ENCODE measurements around the gene PFN1. TPM values are rescaled to one million over a fixed set of nuclear protein-coding genes. Genes with fewer than 3 reads are reported as not detected.
A peak's percentile ranks its signal among the peaks of the same experiment; 100 is the strongest.

The PFN1 gene
- total and polyA plus RNA-seq, 4 experiments from 2014 or later: 560 to 2,605 (median 1,406) TPM

DNA sequence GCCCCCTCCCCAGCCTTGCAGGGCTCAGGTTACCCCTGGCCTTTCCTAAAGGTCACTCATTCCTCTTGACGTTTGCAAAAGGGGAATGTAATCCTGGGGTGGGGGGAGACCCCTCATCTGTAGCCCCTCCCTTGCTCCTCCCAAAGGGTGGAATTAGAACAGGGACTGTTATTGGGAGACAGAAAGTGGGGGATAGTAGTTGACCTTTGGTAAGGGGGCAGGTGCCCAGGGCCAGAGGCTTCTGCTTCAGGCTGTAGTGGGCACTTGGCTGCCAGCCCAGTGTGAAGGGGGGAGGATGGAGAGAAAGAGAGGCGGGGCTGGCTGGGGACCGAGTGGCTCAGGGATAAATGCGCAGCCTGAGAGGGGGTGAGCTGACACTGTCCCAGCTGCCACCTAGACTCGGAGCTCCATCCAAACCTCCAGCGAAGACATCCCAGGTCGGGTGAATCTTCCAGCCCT, 2.4 kb upstream of the PFN1 start, which contains the start of gene ENO3:
TSS of gene ENO3 (plus strand) at position 374 of the 459 bp plus-strand sequence. CDS start 711 bp downstream, outside the sequence.
- H3K9me3 ChIP-seq (ENCODE audit: control insufficient read depth in 1 of 2, low read length in 2 of 2): no peaks in the 10 kb centered on the region
- H3K36me3 ChIP-seq (ENCODE audit: insufficient read depth, low read length): peaks cover 15% of the 10 kb centered on the region
- H3K27ac Mint-ChIP-seq: peak within 1 kb of the TSS; percentile 84 to 93 (median 91)
- H3K36me3 Mint-ChIP-seq: peaks cover 15 to 22% of the 10 kb centered on the region in 2 donors
- H3K4me3 ChIP-seq (ENCODE audit: low read length in 2 of 2): peak within 1 kb of the TSS in 1 of 2 donors; percentile 94
- peak within 1 kb of the TSS; percentile 94 for H3K27ac ChIP-seq (ENCODE audit: low read depth, low read length)
- peak within 1 kb of the TSS; percentile 80 to 87 (median 83) for H3K4me3 Mint-ChIP-seq
- ChIA-PET CTCF (ENCODE audit: partially characterized antibody) (interaction anchor here (1.0 to 3.1 kb wide), 5 partner anchors 10 to 41 kb away, joined by 3 to 11 read pairs (median 8); partner anchors contain the start of genes RNF167 and SPAG7), POLR2A (ENCODE audit: partially characterized antibody) (interaction anchor here (0.9 to 25.3 kb wide), 6 partner anchors 11 to 807 kb away, joined by 4 to 973 read pairs (median 6); partner anchors contain the start of genes CAMTA2, CYB5D2, INCA1 and KIF1C)
- peaks cover 7 to 48% (median 22%) of the 10 kb centered on the region in 4 donors for H3K4me1 Mint-ChIP-seq
- no peaks in the 10 kb centered on the region for H3K27me3 Mint-ChIP-seq
- DNase-seq: no peak
- H3K27me3 ChIP-seq (ENCODE audit: insufficient read depth, low read length): no peaks in the 10 kb centered on the region
- H3K9me3 Mint-ChIP-seq: peaks cover 0 to 2% (median 0%) of the 10 kb centered on the region in 8 donors
- intact Hi-C loops (cut with micrococcal nuclease): no loop called here
- peaks cover 24% of the 10 kb centered on the region for H3K4me1 ChIP-seq (ENCODE audit: insufficient read depth, low read length)

DNA sequence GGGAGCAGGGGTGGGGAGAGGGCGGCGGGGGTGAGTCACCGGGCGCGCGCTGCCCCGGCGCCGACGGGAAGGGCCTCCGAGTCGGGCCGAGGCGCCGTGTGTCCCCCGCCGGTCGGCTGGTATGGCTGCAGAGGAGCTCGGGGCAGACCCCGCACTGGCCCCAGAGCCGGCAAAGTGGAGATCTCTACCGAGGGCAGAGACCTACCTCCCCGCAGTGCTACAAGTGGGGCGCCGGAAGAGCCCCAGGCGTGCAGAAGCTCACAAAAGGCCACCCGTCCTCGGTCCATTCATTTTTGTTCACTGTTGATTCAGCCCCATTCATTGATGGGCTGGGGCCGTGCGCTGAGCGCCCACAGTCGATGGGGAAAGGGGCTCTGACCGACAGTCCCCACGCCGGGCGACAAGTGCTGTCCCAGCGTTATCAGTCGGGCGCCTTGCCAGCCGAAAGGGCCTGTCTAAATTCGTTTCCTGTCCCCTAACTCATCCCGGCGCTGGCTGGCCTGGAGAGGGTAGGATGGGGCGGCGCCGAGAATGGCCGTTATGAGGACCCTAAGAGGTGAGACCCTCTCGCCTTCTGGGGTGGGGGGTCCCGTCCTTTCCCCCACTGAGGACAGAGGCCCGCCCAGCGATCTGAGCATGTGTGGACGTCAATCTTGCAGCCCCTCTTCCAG, 1.9 kb upstream of the PFN1 start:
- ChIA-PET POLR2A (ENCODE audit: partially characterized antibody) (interaction anchor here (0.9 to 25.3 kb wide), 6 partner anchors 11 to 807 kb away, joined by 4 to 973 read pairs (median 6); partner anchors contain the start of genes CAMTA2, CYB5D2, INCA1 and KIF1C), CTCF (ENCODE audit: partially characterized antibody) (interaction anchor here (0.9 to 3.1 kb wide), 5 partner anchors 13 to 41 kb away, joined by 3 to 11 read pairs (median 8); partner anchors contain the start of gene SPAG7)
- no peaks in the 10 kb centered on the region for H3K27me3 Mint-ChIP-seq
- H3K36me3 ChIP-seq (ENCODE audit: insufficient read depth, low read length): peaks cover 21% of the 10 kb centered on the region
- intact Hi-C loops (cut with micrococcal nuclease): no loop called here
- H3K4me3 ChIP-seq (ENCODE audit: low read length in 2 of 2): peak overlapping the region in 1 of 2 donors; percentile 94
- H3K4me3 Mint-ChIP-seq: peak overlapping the region; percentile 80 to 87 (median 83)
- H3K27me3 ChIP-seq (ENCODE audit: insufficient read depth, low read length): no peaks in the 10 kb centered on the region
- peaks cover 30% of the 10 kb centered on the region for H3K4me1 ChIP-seq (ENCODE audit: insufficient read depth, low read length)
- H3K36me3 Mint-ChIP-seq: peaks cover 20 to 27% of the 10 kb centered on the region in 2 donors
- H3K9me3 ChIP-seq (ENCODE audit: control insufficient read depth in 1 of 2, low read length in 2 of 2): no peaks in the 10 kb centered on the region
- peak overlapping the region; percentile 84 to 93 (median 91) for H3K27ac Mint-ChIP-seq
- peaks cover 0 to 2% (median 0%) of the 10 kb centered on the region in 8 donors for H3K9me3 Mint-ChIP-seq
- peak in 2 of 5 donors; percentile 35 for DNase-seq
- peaks cover 13 to 54% (median 27%) of the 10 kb centered on the region in 4 donors for H3K4me1 Mint-ChIP-seq
- peak overlapping the region; percentile 94 for H3K27ac ChIP-seq (ENCODE audit: low read depth, low read length)

DNA sequence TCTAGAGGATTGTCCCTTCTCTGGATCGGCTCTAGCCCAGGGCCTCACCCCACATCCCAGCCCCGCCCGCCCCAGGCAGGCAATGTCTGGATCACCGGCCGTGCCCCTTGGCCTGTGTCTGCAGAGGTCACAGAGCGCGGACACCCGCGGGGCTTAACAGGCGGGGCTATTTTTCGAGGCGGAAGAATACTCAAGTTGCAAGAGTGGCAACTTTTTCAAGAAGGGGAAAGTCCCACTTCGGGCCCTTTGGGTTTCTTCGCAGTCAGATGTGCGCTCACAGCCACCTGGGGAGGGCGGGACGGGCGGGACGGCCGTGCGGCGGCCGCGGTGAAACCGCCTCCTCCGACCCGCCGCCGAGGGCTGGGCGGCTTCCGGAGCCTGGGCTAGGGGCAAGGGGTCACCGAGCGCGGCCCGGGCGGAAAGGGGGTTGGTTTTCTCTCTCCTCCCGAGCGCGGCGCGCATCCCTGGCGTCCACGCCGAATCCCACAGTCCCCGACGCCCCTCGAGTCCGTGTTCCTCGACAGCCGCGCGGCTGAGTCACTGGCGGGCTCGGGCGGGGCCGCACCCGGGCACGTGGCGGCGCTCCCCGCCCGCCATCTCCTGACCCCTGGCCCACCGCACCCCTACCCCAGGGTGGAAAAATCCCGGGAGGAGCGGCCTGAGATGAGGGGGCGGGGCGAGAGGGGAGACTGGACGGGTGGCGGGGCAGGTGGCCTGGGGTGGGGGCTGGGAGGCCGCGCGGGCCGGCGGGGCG, 1.2 kb upstream of the PFN1 start:
- no peaks in the 10 kb centered on the region for H3K9me3 ChIP-seq (ENCODE audit: control insufficient read depth in 1 of 2, low read length in 2 of 2)
- no peaks in the 10 kb centered on the region for H3K27me3 ChIP-seq (ENCODE audit: insufficient read depth, low read length)
- H3K4me1 Mint-ChIP-seq: peaks cover 20 to 61% (median 34%) of the 10 kb centered on the region in 4 donors
- peak overlapping the region; percentile 94 for H3K27ac ChIP-seq (ENCODE audit: low read depth, low read length)
- H3K36me3 ChIP-seq (ENCODE audit: insufficient read depth, low read length): peaks cover 27% of the 10 kb centered on the region
- peak overlapping the region in 1 of 2 donors; percentile 94 for H3K4me3 ChIP-seq (ENCODE audit: low read length in 2 of 2)
- ChIA-PET CTCF (ENCODE audit: partially characterized antibody) (interaction anchor here (0.9 to 2.9 kb wide), 3 partner anchors 16 to 18 kb away, joined by 3 to 15 read pairs (median 5); partner anchors contain the start of gene SPAG7), POLR2A (ENCODE audit: partially characterized antibody) (interaction anchor here (0.7 to 25.3 kb wide), 16 partner anchors 10 to 164 kb away, joined by 3 to 973 read pairs (median 6); partner anchors contain the start of genes CAMTA2, CHRNE, GP1BA and INCA1)
- peak overlapping the region; percentile 85 to 100 (median 99) for H3K4me3 Mint-ChIP-seq
- peak overlapping the region; percentile 84 to 95 (median 91) for H3K27ac Mint-ChIP-seq
- peak; percentile 81 to 89 (median 82) for DNase-seq
- no peaks in the 10 kb centered on the region for H3K27me3 Mint-ChIP-seq
- H3K9me3 Mint-ChIP-seq: peaks cover 0 to 2% (median 0%) of the 10 kb centered on the region in 8 donors
- H3K4me1 ChIP-seq (ENCODE audit: insufficient read depth, low read length): peaks cover 37% of the 10 kb centered on the region
- H3K36me3 Mint-ChIP-seq: peaks cover 25 to 35% of the 10 kb centered on the region in 2 donors
- intact Hi-C loops (cut with micrococcal nuclease): loop anchor here (1.0 to 2.0 kb wide), 2 partner anchors 18 to 239 kb away; partner anchors contain the start of genes ARRB2 and SPAG7

DNA sequence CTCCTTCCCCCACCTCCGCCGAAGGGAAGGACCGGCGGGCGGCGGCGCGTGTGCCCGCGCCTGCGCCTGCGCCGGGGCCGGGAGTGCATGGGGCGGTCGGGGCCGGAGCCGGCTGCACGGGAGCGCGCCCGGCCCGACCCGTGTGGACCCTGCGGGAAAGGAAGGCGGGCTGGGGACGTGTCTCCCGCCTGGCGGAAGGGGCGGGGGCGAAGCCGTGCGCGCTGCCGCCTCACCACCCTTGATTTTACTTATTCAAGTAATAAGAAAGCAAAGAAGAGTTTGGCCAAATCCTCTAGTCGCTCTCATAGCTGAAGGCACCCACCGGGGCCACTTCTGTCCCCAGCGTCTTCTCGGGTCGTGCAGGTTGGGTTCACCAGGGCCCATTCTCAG, 596 bp upstream of the PFN1 start:
- intact Hi-C loops (cut with micrococcal nuclease): loop anchor here (1.0 to 2.0 kb wide), 4 partner anchors 9 to 238 kb away; partner anchors contain the start of genes ARRB2, INCA1, KIF1C and RNF167
- H3K9me3 Mint-ChIP-seq: peaks cover 0 to 2% (median 0%) of the 10 kb centered on the region in 8 donors
- H3K4me3 ChIP-seq (ENCODE audit: low read length in 2 of 2): peak overlapping the region; percentile 61 to 94

DNA sequence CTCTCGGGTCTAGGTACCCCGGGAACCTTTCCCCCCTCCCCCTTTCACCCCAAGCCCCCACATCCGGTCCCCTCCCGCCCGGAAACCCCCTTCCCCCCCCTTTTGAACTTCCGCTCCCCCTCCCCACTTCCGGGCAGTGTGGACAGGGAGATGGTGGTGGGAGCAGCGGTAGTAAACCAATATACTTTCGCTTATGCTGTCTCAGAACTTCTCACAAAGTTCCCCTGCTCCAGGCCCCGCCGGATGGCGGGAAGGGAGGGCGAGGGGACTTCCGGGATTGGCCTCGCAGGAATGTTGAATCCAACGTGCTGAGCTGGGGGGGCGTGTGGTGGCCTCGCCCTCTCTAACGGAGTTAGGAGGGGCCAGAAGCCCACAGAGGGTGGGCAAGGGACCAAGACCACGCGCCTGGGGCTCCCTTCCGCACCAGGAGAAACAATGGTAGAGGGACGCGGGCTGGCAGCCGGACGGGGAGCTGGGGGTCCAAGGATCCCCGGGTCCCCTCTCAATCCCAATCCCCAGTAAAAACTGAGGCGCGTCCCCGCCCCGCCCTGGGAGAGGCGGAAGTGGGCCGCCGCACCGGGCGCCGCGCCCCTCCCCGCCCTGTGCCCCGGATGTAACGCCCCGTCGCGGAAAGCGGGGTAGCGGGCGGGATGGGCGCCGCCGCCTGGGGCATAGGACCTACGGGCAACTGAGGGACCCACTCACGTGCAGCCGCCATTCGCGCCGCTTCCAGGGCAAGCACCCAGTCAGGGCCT, 742 bp downstream of the PFN1 start:
- no peaks in the 10 kb centered on the region for H3K27me3 ChIP-seq (ENCODE audit: insufficient read depth, low read length)
- POLR2A ChIA-PET (ENCODE audit: partially characterized antibody): interaction anchor here (0.7 to 25.3 kb wide), 22 partner anchors 8 to 805 kb away, joined by 3 to 973 read pairs (median 6); partner anchors contain the start of genes ARRB2, C17orf107, CAMTA2 and CHRNE
- intact Hi-C loops (cut with micrococcal nuclease): loop anchor here (1.0 to 2.0 kb wide), 3 partner anchors 7 to 237 kb away; partner anchors contain the start of genes ARRB2, INCA1, KIF1C and RNF167

More for the DNA sequence above, 596 bp upstream of the PFN1 start:
- peaks cover 31 to 40% of the 10 kb centered on the region in 2 donors for H3K36me3 Mint-ChIP-seq
- DNase-seq: peak in 4 of 5 donors; percentile 78 to 82 (median 80)
- ChIA-PET POLR2A (ENCODE audit: partially characterized antibody) (interaction anchor here (0.7 to 25.3 kb wide), 16 partner anchors 9 to 238 kb away, joined by 3 to 973 read pairs (median 7); partner anchors contain the start of genes ARRB2, C17orf107, CAMTA2 and CHRNE), CTCF (ENCODE audit: partially characterized antibody) (interaction anchor here (0.8 to 2.9 kb wide), 2 partner anchors 18 to 40 kb away, joined by 3 to 15 read pairs; partner anchors contain the start of gene SPAG7)
- peak overlapping the region; percentile 95 to 100 (median 99) for H3K4me3 Mint-ChIP-seq
- H3K27me3 Mint-ChIP-seq: no peaks in the 10 kb centered on the region
- H3K4me1 ChIP-seq (ENCODE audit: insufficient read depth, low read length): peaks cover 43% of the 10 kb centered on the region
- H3K27me3 ChIP-seq (ENCODE audit: insufficient read depth, low read length): no peaks in the 10 kb centered on the region
- H3K36me3 ChIP-seq (ENCODE audit: insufficient read depth, low read length): peaks cover 27% of the 10 kb centered on the region
- H3K27ac Mint-ChIP-seq: peak overlapping the region; percentile 92 to 100 (median 98)
- H3K9me3 ChIP-seq (ENCODE audit: control insufficient read depth in 1 of 2, low read length in 2 of 2): no peaks in the 10 kb centered on the region
- peak overlapping the region; percentile 94 for H3K27ac ChIP-seq (ENCODE audit: low read depth, low read length)
- H3K4me1 Mint-ChIP-seq: peaks cover 24 to 63% (median 39%) of the 10 kb centered on the region in 4 donors

More for the DNA sequence above, 742 bp downstream of the PFN1 start:
- CTCF ChIA-PET (ENCODE audit: partially characterized antibody): interaction anchor here (1.9 to 2.9 kb wide), 2 partner anchors 20 to 38 kb away, joined by 7 to 15 read pairs; partner anchors contain the start of gene SPAG7
- Mint-ChIP-seq H3K27ac (peak overlapping the region; percentile 91 to 97 (median 96)), H3K4me3 (peak overlapping the region; percentile 95 to 100 (median 99)), H3K27me3 (no peaks in the 10 kb centered on the region), H3K9me3 (peaks cover 0 to 2% (median 0%) of the 10 kb centered on the region in 8 donors), H3K4me1 (peaks cover 32 to 73% (median 51%) of the 10 kb centered on the region in 4 donors), H3K36me3 (peaks cover 37 to 50% of the 10 kb centered on the region in 2 donors)
- peak; percentile 55 to 76 (median 66) for DNase-seq
- Histone ChIP-seq H3K27ac (ENCODE audit: low read depth, low read length) (peak overlapping the region; percentile 94), H3K4me1 (ENCODE audit: insufficient read depth, low read length) (peaks cover 56% of the 10 kb centered on the region), H3K36me3 (ENCODE audit: insufficient read depth, low read length) (peaks cover 37% of the 10 kb centered on the region), H3K9me3 (ENCODE audit: control insufficient read depth in 1 of 2, low read length in 2 of 2) (no peaks in the 10 kb centered on the region), H3K4me3 (ENCODE audit: low read length in 2 of 2) (peak overlapping the region; percentile 76 to 94)

Data from CD4-positive, alpha-beta memory T cell (primary cell).